ENCODE data around the gene CEACAM16. TPM values are rescaled to one million over a fixed set of nuclear protein-coding genes. Genes with fewer than 3 reads are reported as not detected.
A peak's percentile ranks its signal among the peaks of the same experiment; 100 is the strongest.

The CEACAM16 gene
- total RNA-seq, 1 experiment from 2014 or later: not detected

- Histone ChIP-seq H3K9me3 (ENCODE audit: control insufficient read depth in 1 of 2, insufficient read depth in 1 of 2, low read depth in 1 of 2, low read length in 2 of 2) (no peaks in the 10 kb centered on the region), H3K36me3 (ENCODE audit: control insufficient read depth in 1 of 2, insufficient read depth in 2 of 2, low read length in 2 of 2) (peaks cover 7 to 12% of the 10 kb centered on the region in 2 experiments; a peak in 3 of 4 replicates), H3K79me2 (ENCODE audit: insufficient read depth, low read length) (peaks cover 15% of the 10 kb centered on the region; the same call in 1 of the 2 replicates), H3K9ac (ENCODE audit: low read length) (peak overlapping the region; percentile 82), H3K4me2 (ENCODE audit: low read length) (peak overlapping the region; percentile 98), H3K27ac (ENCODE audit: low read depth, low read length) (peak overlapping the region; percentile 95), H3K4me3 (replicated peaks in 1 of 2; ENCODE audit: low read depth in 1 of 2, low read length in 2 of 2) (peak overlapping the region in 1 of 2 experiments; percentile 70; a peak in 2 of 4 replicates), H2AFZ (ENCODE audit: low read depth, low read length, poor library complexity, severe bottlenecking) (no peak overlapping the region), H3K9me2 (ENCODE audit: insufficient read depth) (no peaks in the 10 kb centered on the region), H3K4me1 (ENCODE audit: control insufficient read depth in 1 of 2, insufficient read depth in 2 of 2, low read length in 2 of 2) (peaks cover 25 to 55% of the 10 kb centered on the region in 2 experiments), H3K27me3 (ENCODE audit: insufficient read depth, low read length) (no peaks in the 10 kb centered on the region), H4K20me1 (ENCODE audit: insufficient read depth) (no peaks in the 10 kb centered on the region)
- TF ChIP-seq, protein P1, sequence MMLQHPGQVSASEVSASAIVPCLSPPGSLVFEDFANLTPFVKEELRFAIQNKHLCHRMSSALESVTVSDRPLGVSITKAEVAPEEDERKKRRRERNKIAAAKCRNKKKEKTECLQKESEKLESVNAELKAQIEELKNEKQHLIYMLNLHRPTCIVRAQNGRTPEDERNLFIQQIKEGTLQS (IDR thresholded peaks at IDR 0.05): no peak
- TF ChIP-seq EZH2phosphoT487 (IDR thresholded peaks at IDR 0.05; ENCODE audit: borderline replicate concordance): no peak
- TF ChIP-seq RAD21 (IDR thresholded peaks at IDR 0.05; ENCODE audit: low read depth): no peak
- TF ChIP-seq, protein P2, sequence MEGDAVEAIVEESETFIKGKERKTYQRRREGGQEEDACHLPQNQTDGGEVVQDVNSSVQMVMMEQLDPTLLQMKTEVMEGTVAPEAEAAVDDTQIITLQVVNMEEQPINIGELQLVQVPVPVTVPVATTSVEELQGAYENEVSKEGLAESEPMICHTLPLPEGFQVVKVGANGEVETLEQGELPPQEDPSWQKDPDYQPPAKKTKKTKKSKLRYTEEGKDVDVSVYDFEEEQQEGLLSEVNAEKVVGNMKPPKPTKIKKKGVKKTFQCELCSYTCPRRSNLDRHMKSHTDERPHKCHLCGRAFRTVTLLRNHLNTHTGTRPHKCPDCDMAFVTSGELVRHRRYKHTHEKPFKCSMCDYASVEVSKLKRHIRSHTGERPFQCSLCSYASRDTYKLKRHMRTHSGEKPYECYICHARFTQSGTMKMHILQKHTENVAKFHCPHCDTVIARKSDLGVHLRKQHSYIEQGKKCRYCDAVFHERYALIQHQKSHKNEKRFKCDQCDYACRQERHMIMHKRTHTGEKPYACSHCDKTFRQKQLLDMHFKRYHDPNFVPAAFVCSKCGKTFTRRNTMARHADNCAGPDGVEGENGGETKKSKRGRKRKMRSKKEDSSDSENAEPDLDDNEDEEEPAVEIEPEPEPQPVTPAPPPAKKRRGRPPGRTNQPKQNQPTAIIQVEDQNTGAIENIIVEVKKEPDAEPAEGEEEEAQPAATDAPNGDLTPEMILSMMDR (IDR thresholded peaks at IDR 0.05 in 2 of 3, conservative IDR thresholded peaks at IDR 0.05 in 1 of 3; ENCODE audit: borderline replicate concordance in 1 of 3, insufficient read depth in 1 of 3, low read depth in 2 of 3, low read length in 2 of 3): no peak
- TF ChIP-seq FOSL1 (IDR thresholded peaks at IDR 0.05; ENCODE audit: low read depth): no peak
- TF ChIP-seq EZH2 (IDR thresholded peaks at IDR 0.05): no peak
- RAD21 ChIA-PET (ENCODE audit: low non-redundant PET in 1 of 2, low total read pairs in 2 of 2, uncharacterized antibody in 2 of 2, unreplicated experiment in 2 of 2): no interaction called here
- BruUV-seq (replicated peaks): no TSS peak
- CTCF ChIA-PET: interaction anchor here (0.9 to 3.2 kb wide), 2 partner anchors 16 to 31 kb away, joined by 3 to 20 read pairs; no protein-coding TSS in a partner anchor
- ATAC-seq: no peak
- intact Hi-C loops (cut with micrococcal nuclease): no loop called here
- POLR2A ChIA-PET: interaction anchor here (0.9 kb wide), 1 partner anchor 13 kb away, joined by 3 read pairs; no protein-coding TSS in a partner anchor
- no peak for DNase-seq (ENCODE audit: low read depth, low spot score)
Measured at GRCh38 chr19:44755219-44755618, 56.3 kb downstream of the CEACAM16 start.

Measured in HCT116 (cell line).